Gastrocnemius medialis (tissue), 4 donors: Measurements from ENCODE around the gene GBX1. TPM values are rescaled to one million over a fixed set of nuclear protein-coding genes. Genes with fewer than 3 reads are reported as not detected.

Experiments
- ATAC-seq, 2 donors: fragments of 150-250 bp; one replicate each; pipeline ENCODE4 v1.9.1; 2016
- DNase-seq, 2 donors: peaks; one replicate each; pipeline ENCODE4 v3.0.0-alpha.2; 2019
- H3K27ac ChIP-seq, 4 donors: fragments of 200-600 bp; sonication (generic); 1 replicate in 1 of 4; 2 replicates in 3 of 4; pipeline ENCODE4 v1.5.1; 2016 to 2018; ENCODE audit warnings: mild to moderate bottlenecking in 2 of 4, moderate library complexity in 1 of 4
- H3K27me3 ChIP-seq, 3 donors: fragments of 200-600 bp; sonication (generic) in 2 of 3; 1 replicate in 1 of 3; 2 replicates in 2 of 3; pipeline versions ENCODE4 v1.5.1 to v1.6.0; 2016 to 2019; ENCODE audit warnings: mild to moderate bottlenecking in 1 of 3, moderate library complexity in 1 of 3
- H3K36me3 ChIP-seq, 2 donors: fragments of 200-600 bp; sonication (generic) in 1 of 2; one replicate each; pipeline ENCODE4 v1.5.1; 2017 to 2018
- H3K4me1 ChIP-seq, 2 donors: fragments of 200-600 bp; sonication (generic) in 1 of 2; one replicate each; pipeline ENCODE4 v1.5.1; 2016 to 2017; ENCODE audit warnings: mild to moderate bottlenecking in 2 of 2
- H3K4me3 ChIP-seq, 4 donors: fragments of 200-600 bp; sonication (generic) in 3 of 4; 1 replicate in 1 of 4; 2 replicates in 3 of 4; pipeline ENCODE4 v1.5.1; 2016 to 2019; ENCODE audit warnings: mild to moderate bottlenecking in 2 of 4
- H3K9me3 ChIP-seq, 3 donors: fragments of 200-600 bp; sonication (generic) in 2 of 3; 1 replicate in 1 of 3; 2 replicates in 2 of 3; pipeline ENCODE4 v1.5.1; 2016 to 2019
- CTCF ChIP-seq, 5 experiments: fragments of 450-650 bp in 3 of 5; fragments of 200-600 bp in 2 of 5; sonication (generic) in 2 of 5; IDR thresholded peaks in 4 of 5; conservative IDR thresholded peaks in 1 of 5; 1 replicate in 4 of 5; 2 replicates in 1 of 5; pipeline ENCODE4 v1.5.1; 2016 to 2019; ENCODE audit warnings: antibody characterized with exemption in 5 of 5, mild to moderate bottlenecking in 3 of 5, moderate library complexity in 3 of 5
- POLR2A ChIP-seq, 2 donors: fragments of 450-650 bp; IDR thresholded peaks; one replicate each; pipeline ENCODE4 v1.6.1; 2017; ENCODE audit warnings: antibody characterized with exemption in 2 of 2, mild to moderate bottlenecking in 2 of 2, moderate library complexity in 2 of 2
- in situ Hi-C, 4 donors: fragments of 200-750 bp; cut with MboI; loops; one replicate each; pipeline versions ENCODE4 v1.15.0 to v1.8.0; 2017; ENCODE audit warnings: low sequenced_read_pairs in 4 of 4
- intact Hi-C: fragments of 100-400 bp; cut with DNase I; formaldehyde crosslinking; loops from one replicate; pipeline ENCODE4 v1.15.1; 2023; ENCODE audit warnings: low total_unique reads
- total RNA-seq, 4 donors: library from RNA; depleted of rRNA; stranded (reverse); fragments of >200 nt; gene quantifications; one replicate each; pipeline versions ENCODE4 v1.1.0 to v1.2.3, GENCODE V29; 2016

GBX1 gene
- total RNA-seq, 4 donors from 2014 or later = 0.58 TPM; not detected in 3

GRCh38 chr7:151161757-151162156 lies 5.7 kb downstream of the GBX1 start:
- Histone ChIP-seq H3K27ac (no peak overlapping the region), H3K36me3 (no peaks in the 10 kb centered on the region), H3K9me3 (no peaks in the 10 kb centered on the region), H3K4me1 (peaks cover under 1% of the 10 kb centered on the region in 2 donors), H3K4me3 (no peak overlapping the region), H3K27me3 (peaks cover 0 to 3% (median 0%) of the 10 kb centered on the region in 3 donors)
- DNase-seq = no peak
- in situ Hi-C loops = no loop called here
- intact Hi-C loops = no loop called here
- no peak for ATAC-seq
- TF ChIP-seq CTCF (IDR thresholded peaks at IDR 0.05 in 4 of 5, conservative IDR thresholded peaks at IDR 0.05 in 1 of 5) (no peak), POLR2A (IDR thresholded peaks at IDR 0.05) (no peak)

- peaks cover 0 to under 1% (median 0%) of the 10 kb centered on the region in 3 donors for H3K27me3 ChIP-seq
Measured at GRCh38 chr7:151157645-151158329, 9.7 kb downstream of the GBX1 start.

GRCh38 chr7:151152643-151153513 lies 14.6 kb downstream of the GBX1 start:
- no peaks in the 10 kb centered on the region for H3K36me3 ChIP-seq
- peaks cover 0 to 4% (median 0%) of the 10 kb centered on the region in 3 donors for H3K27me3 ChIP-seq
- no peaks in the 10 kb centered on the region for H3K4me1 ChIP-seq
- DNase-seq = no peak
- H3K4me3 ChIP-seq = no peak overlapping the region
- no peak for ATAC-seq
- H3K27ac ChIP-seq = no peak overlapping the region
- in situ Hi-C loops (no loop called here), intact Hi-C loops (no loop called here)
- TF ChIP-seq POLR2A (IDR thresholded peaks at IDR 0.05) = no peak
- no peak for TF ChIP-seq CTCF (IDR thresholded peaks at IDR 0.05 in 4 of 5, conservative IDR thresholded peaks at IDR 0.05 in 1 of 5)
- no peaks in the 10 kb centered on the region for H3K9me3 ChIP-seq

More at GRCh38 chr7:151157645-151158329, 9.7 kb downstream of the GBX1 start:
- TF ChIP-seq POLR2A (IDR thresholded peaks at IDR 0.05) = no peak
- TF ChIP-seq CTCF (IDR thresholded peaks at IDR 0.05 in 4 of 5, conservative IDR thresholded peaks at IDR 0.05 in 1 of 5) = no peak
- no peaks in the 10 kb centered on the region for H3K9me3 ChIP-seq
- ATAC-seq (no peak), DNase-seq (no peak)
- H3K36me3 ChIP-seq = no peaks in the 10 kb centered on the region
- no peaks in the 10 kb centered on the region for H3K4me1 ChIP-seq
- H3K27ac ChIP-seq = no peak overlapping the region
- H3K4me3 ChIP-seq = no peak overlapping the region
- in situ Hi-C loops (no loop called here), intact Hi-C loops (no loop called here)

GRCh38 chr7:151150388-151150787 lies 17.1 kb downstream of the GBX1 start:
- no peak overlapping the region for H3K4me3 ChIP-seq
- no peak overlapping the region for H3K27ac ChIP-seq
- intact Hi-C loops (no loop called here), in situ Hi-C loops (no loop called here)
- no peak for ATAC-seq
- H3K36me3 ChIP-seq = no peaks in the 10 kb centered on the region
- DNase-seq = no peak
- TF ChIP-seq POLR2A (IDR thresholded peaks at IDR 0.05) = no peak
- no peak for TF ChIP-seq CTCF (IDR thresholded peaks at IDR 0.05 in 4 of 5, conservative IDR thresholded peaks at IDR 0.05 in 1 of 5)
- no peaks in the 10 kb centered on the region for H3K4me1 ChIP-seq
- peaks cover 0 to 4% (median 0%) of the 10 kb centered on the region in 3 donors for H3K27me3 ChIP-seq
- no peaks in the 10 kb centered on the region for H3K9me3 ChIP-seq
